ENCODE measurements around the gene GNG7.
"Not testable (repeated sequence)": the region's sequence is repeated elsewhere in the genome, so short reads cannot be mapped to it uniquely, and the experiment has no call there.

The GNG7 gene

DNA sequence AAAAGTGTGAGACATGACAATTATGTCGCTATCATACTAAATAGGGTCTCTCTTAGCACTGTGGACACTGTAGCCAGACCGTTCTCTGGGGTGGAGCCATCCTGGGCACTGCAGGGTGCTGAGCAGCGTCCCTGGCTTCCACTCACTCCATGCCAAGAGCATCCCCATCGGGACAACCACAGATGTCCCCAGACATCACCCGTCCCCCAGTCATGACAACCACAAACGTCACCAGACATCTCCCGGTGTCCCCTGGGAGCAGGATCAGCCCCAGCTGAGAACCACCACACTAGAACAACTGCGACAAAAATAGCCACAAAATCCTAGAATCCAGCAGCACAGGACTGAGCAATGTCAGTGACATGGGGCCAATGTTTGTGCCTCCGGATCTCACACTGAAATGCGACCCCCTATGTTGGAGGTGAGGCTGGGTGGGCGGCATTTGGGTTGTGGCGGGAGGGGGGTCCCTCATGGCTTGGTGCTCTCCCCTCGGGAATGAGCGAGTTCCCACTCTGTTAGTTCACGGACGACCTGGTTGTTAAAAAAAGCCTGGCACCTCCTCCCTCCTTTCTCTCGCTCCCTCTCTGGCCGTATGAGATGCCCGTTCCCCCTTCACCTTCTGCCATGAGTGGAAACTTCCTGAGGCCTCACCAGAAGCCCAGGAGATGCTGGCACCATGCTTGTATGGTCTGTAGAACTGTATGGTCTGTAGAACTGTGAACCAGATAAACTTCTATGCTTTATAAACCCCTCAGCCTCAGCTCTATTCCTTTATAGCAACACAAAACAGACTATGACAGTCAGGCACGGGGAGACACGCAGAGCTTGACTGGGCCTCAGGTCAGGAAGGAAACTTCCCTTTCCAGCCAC is 132.7 kb downstream of the GNG7 start:
- DNase-seq: no peak

GRCh38 chr19:2567996-2568395 is 134.5 kb downstream of the GNG7 start:
- DNase-seq: no peak

DNA sequence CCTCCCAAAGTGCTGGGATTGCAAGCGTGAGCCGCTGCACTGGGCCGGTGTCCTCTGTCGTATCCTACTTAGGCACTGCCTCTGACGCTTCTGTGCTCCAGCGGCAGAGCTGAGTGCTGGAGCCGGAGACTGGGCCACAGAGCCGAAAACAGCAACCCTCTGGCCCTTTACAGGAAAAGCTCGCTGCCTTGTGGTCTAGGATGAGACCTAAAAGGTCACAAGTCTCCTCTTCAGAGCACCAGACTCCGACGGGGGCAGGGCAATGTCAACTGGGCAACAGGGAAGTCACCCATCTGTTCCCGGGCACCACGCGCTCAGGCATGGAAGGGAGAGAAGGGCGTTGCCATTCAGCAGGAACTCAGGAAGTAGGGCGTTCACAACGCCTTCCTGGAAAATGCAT is 134.9 kb downstream of the GNG7 start:
- DNase-seq: peak; percentile 55

- DNase-seq: not testable (repeated sequence)
These were observed 138.9 kb downstream of the GNG7 start for GRCh38 chr19:2563546-2563945.

GRCh38 chr19:2561895-2562294 is 140.6 kb downstream of the GNG7 start:
- no peak for DNase-seq

DNA sequence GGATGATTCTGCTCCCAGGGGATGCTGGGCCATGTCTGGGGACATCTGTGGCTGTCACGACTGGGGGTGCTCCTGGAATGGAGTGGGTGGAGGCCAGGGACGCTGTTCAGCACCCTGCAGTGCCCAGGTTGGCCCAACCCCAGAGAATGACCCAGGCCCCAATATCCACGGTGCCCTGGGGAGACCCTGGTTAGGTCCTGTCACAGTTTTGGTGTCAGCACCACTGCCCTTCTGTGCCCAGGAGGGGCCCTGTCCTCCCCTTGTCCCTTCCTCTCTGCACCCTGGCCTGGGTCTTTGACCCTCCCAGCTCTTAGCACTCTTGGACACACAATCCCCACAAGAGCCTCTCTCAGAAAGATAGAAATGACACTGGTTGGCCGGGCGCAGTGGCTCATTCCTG is 141.3 kb downstream of the GNG7 start:
- DNase-seq: no peak

GRCh38 chr19:2560369-2560768 is 142.1 kb downstream of the GNG7 start:
- DNase-seq: no peak

DNA sequence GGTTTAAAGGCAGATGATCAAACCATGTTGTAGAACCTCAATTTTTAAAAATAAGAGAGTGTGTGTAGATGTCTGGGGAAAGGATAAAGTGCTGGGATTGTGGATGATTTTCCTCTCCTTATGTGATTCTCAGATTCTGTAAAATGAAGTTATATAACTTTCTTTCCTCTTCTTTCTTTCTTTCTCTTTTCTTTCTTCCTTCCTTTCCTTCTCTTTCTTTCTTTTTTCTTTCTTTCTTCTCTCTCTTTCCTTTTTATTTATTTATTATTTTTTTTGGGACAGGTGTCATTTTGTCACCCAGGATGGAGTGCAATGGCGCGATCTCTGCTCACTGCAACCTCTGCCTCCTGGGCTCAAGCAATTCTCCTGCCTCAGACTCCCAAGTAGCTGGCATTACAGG is 144.0 kb downstream of the GNG7 start:
- no peak for DNase-seq

- DNase-seq: not testable (repeated sequence)
These were observed 144.4 kb downstream of the GNG7 start for GRCh38 chr19:2558131-2558530.

GRCh38 chr19:2557093-2557440 is 145.4 kb downstream of the GNG7 start:
- DNase-seq: no peak

DNA sequence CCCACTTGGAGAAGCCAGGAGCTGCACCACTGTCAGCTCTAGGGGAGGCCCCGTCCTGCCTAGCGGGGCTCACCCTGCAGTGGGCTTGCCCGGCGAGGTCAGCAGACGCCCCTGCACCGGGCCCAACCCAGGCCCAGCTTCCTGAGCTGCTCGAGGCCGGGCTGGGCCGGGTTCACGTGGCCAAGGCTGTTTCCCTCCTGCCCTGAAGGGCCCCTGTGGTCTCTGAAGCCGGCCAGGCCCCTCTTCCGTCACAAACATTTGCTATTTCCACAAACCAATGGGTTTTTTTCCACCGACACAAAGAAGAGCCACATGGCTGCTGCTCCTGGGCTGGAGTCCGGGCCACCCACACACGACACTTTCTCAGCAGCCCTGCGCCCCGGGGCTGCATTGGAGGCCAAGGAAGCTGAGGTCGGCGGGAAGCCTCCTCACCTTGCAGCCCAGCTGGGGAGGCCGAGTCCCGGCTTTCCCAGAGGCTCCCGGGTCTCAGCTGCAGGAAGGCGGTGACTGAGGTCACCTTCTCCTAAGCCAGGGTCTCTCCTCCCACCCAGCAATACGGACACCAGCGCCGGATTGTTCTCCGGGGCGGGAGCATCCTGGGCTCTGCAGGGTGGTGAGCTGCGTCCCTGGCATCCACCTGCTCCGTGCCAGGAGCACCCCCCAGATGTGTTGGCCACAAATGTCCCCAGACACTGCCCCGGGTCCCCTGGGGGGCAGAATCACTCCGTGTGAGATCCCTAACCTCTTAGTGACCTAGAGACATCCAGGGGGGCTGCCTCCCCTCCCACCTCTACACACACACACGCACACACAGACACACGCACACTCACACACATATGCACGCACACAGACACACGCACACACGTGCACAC is 146.0 kb downstream of the GNG7 start:
- no peak for DNase-seq

DNA sequence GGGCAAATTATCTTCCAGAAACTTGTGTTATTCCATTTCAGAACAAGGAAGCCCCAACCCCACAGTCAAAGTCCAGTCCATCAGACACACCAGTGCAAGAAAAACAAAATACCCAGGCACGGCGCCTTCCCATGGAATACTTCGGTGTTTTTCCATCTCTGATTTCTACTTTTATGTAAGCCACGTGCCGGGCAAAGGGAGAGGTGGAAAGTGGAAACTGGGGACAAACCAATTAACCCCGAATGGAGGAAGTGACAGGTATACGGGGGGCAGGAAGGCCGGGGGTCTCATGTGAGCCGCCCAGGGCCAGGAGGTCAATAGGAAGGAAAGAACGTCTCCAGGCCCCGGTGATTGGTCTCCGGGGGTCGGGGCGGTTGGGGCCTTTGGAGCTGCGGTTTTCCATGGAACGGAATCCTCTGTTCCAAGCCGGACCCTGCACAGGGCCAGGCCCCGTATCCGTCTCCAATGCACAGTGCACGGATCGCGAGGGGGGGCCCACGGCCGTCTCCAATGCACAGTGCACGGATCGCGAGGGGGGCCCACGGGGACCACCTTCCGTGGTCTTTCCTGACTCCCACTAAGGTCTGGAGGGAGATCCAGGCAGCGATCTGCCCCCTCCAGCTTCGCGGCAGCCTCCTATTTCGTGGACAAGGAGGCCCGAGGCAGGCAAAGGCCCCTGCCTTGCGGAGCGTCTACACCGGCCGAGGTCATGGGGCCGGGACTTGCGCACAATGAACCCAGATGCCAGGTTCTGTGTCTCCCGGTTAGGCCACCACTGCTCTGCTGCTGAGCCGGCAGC is 146.9 kb downstream of the GNG7 start:
- no peak for DNase-seq

DNA sequence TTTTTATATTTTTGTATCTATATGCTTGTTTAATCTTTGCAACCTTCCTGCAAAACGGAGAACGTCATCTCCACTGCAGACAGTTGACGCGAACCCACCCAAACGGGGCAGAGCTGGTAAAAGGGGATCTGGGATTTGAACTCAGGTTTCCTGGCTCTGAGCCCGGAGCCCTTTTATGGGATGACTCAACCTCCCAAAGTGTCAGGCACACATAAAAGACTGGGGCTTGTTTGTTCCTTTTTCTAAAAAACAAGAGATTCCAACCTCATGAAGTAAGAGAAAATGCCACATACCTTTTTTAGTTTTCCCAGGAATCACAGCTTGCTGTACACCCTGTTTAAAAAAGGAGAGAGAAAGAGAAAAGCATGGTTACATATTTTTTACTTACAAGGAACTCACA is 147.6 kb downstream of the GNG7 start:
- no peak for DNase-seq

DNA sequence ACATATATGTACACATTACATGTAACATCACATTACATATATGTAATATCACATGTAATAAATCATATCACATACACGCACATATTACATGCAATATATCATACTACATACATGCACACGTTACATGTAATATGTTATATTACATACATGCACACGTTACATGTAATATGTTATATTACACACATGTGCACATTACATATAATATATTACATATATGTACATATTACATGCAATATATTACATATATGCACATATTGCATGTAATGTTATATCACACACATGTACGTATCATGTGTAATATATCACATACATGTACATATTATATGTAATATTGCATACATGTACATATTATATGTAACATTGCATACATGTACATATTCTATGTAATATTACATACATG is 149.0 kb downstream of the GNG7 start:
- DNase-seq: no peak

DNA sequence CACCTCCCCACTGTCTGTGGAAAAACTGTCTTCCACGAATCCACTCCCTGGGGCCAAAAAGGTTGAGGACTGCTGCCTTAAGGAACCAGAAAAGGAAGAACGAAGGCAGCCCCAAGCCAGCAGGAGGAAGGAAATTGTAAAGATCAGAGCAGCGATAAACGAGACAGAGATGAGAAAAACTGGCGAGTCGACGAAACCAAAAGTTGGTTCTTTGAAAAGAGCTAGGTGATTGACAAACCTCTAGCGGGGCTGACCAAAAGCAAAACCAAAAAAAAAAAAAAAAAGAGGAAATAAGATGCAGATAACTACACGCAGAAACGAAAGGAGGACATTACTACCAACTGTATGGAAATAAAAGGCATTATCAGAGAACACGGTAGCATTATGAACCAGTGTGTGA is 149.6 kb downstream of the GNG7 start:
- no peak for DNase-seq

DNA sequence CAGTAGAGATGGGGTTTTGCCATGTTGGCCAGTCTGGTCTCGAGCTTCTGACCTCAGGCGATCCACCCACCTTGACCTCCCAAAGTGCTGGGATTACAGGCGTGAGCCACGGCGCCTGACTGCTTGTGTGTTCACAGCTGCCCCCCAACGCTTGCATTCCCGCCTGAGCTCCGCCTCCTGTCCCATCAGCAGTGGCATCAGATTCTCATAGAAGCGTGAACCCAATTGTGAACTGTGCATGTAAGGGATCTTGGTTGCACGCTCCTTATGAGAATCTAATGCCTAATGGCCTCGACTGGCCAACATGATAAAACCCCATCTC is 150.7 kb downstream of the GNG7 start:
- DNase-seq: no peak

DNA sequence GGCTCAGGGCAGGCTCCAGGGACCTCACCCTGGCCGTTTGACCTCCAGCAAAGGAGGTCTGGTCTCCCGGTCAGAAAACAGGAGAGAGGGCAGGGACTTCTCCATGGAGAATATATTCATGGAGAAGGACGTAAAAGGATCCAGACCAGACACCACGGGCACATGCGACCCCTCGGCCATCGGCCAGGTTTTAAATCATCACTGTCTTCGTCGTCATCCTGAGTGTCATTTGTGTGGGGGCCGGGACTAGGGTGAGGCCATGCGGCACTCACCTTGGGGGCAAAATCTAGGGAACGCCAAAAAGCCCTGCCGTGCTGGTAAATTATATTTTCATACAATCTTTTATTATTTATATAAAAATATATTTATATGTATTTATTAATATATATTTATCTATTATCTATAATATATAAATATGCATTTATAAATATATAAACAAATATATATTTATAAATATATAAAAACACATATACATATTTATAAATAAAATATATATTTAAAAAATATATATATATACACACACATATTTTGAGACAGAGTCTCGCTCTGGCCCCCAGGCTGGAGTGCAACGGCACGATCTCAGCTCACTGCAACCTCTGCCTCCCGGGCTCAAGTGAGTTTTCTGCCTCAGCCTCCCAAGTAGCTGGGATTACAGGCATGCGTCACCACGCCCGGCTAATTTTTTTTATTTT is 151.2 kb downstream of the GNG7 start:
- no peak for DNase-seq

DNA sequence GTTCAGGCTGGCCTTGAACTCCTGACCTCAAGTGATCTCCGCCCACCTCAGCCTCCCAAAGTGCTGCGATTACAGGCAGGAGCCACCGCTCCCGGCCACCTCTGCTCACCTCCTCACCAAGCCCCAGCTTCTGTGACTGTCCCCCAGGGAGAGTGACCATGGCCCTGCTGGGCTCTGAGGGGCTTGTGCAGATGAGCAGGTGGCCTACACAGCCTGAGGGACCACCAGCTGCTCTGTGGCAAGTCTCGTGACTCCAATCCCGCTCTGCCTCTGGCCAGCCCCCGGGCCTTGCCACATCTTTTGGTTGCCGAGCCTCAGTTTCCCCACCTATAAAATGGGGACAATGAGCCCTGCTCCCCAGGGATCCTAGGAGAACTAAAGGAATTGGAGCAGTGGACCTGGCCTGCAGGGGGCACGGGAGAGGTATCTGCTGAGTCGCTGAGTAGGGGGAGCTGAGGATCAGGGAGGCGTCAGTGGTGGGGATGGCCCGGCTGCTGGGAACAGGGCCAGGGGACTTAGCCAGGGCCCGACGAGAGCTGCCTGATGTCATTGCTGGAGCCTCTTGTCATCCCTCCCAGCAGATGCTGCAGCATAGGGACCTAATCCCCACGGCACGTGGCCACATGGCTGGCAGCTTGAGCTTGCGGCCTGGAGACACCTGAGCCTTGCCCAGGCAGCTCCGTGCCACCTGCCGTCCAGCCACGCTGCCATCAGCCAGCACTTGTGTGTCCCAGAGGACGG is 151.9 kb downstream of the GNG7 start:
- peak; percentile 72 for DNase-seq

GRCh38 chr19:2549701-2550191 is 152.7 kb downstream of the GNG7 start:
- DNase-seq: no peak

GRCh38 chr19:2548966-2549365 is 153.5 kb downstream of the GNG7 start:
- no peak for DNase-seq

GRCh38 chr19:2547721-2548120 is 154.8 kb downstream of the GNG7 start:
- no peak for DNase-seq

Measured in DMS153 (cell line).